Esophagus muscularis mucosa (tissue), 4 donors: ENCODE results near the gene IDH3A. TPM values are rescaled to one million over a fixed set of nuclear protein-coding genes. Genes with fewer than 3 reads are reported as not detected.

ENCODE experiments used
- DNase-seq: peaks from one replicate; pipeline ENCODE4 v3.0.0-alpha.2; 2017; ENCODE audit errors: extremely low spot score
- H3K27ac ChIP-seq, 4 donors: fragments of 200-600 bp; sonication (generic); replicated peaks in 1 of 4; 1 replicate in 3 of 4; 2 replicates in 1 of 4; pipeline ENCODE4 v1.5.1; 2016 to 2019; ENCODE audit warnings: mild to moderate bottlenecking in 1 of 4
- H3K27me3 ChIP-seq, 4 donors: fragments of 200-600 bp; sonication (generic); one replicate each; pipeline versions ENCODE4 v1.5.1 to v1.6.0; 2016 to 2019
- H3K36me3 ChIP-seq, 4 donors: fragments of 200-600 bp; sonication (generic); one replicate each; pipeline ENCODE4 v1.5.1; 2016 to 2019
- H3K4me1 ChIP-seq, 4 donors: fragments of 200-600 bp; sonication (generic); one replicate each; pipeline ENCODE4 v1.5.1; 2016 to 2019
- H3K4me3 ChIP-seq, 4 donors: fragments of 200-600 bp; sonication (generic); 1 replicate in 2 of 4; 2 replicates in 2 of 4; pipeline ENCODE4 v1.5.1; 2016 to 2019; ENCODE audit warnings: mild to moderate bottlenecking in 4 of 4, moderate library complexity in 1 of 4
- H3K9me3 ChIP-seq, 4 donors: fragments of 200-600 bp; sonication (generic); 1 replicate in 3 of 4; 2 replicates in 1 of 4; pipeline ENCODE4 v1.5.1; 2016 to 2019
- EP300 ChIP-seq: sonication (generic); formaldehyde crosslinking; IDR thresholded peaks from one replicate; pipeline ENCODE4 v1.6.1; 2017; ENCODE audit warnings: antibody characterized with exemption
- POLR2A ChIP-seq: fragments of 450-650 bp; IDR thresholded peaks from one replicate; pipeline ENCODE4 v1.6.1; 2017; ENCODE audit warnings: antibody characterized with exemption, moderate library complexity, mild to moderate bottlenecking, low read depth
- POLR2AphosphoS5 ChIP-seq, 2 donors: sonication (generic); formaldehyde crosslinking; IDR thresholded peaks; one replicate each; pipeline ENCODE4 v1.6.1; 2017; ENCODE audit warnings: antibody characterized with exemption in 2 of 2
- WGBS: methylation state at CpG from one replicate; pipeline ENCODE4 v1.1.5; 2018; 5-methylcytosine and 5-hydroxymethylcytosine counted together
- intact Hi-C: fragments of 100-400 bp; cut with DNase I; formaldehyde crosslinking; loops from one replicate; pipeline ENCODE4 v1.15.1; 2023
- total RNA-seq, 4 donors: library from RNA; depleted of rRNA; stranded (reverse); fragments of >200 nt; gene quantifications; one replicate each; pipeline versions ENCODE4 v1.1.0 to v1.2.1, GENCODE V29; 2016
- TF ChIP-seq, protein P1 (sequence below), 3 experiments: fragments of 200-600 bp in 2 of 3; fragments of 450-650 bp in 1 of 3; sonication (generic) in 2 of 3; IDR thresholded peaks; one replicate each; pipeline ENCODE4 v1.5.1; 2017 to 2019; ENCODE audit warnings: antibody characterized with exemption in 3 of 3, mild to moderate bottlenecking in 2 of 3, moderate library complexity in 1 of 3

IDH3A gene
- total RNA-seq, 4 donors from 2014 or later: 59.4 to 122 (median 78.1) TPM

DNA sequence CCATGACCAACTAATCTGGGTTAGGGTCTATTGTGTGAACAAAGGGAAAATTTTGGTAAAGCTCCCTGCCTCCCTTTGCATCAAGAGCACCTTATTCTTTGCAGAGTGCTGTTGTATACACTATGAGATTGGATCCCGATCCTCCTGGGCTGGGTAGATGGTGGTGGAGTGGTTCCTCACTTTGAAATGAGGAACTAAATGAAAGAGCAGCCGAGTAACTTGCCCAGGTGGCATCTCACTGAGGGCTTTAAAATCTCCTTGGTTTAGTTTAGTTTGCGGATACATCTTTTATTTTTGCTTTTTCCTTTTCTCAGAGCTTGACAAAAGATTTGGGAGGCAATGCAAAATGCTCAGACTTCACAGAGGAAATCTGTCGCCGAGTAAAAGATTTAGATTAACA is 19.4 kb downstream of the IDH3A start:
- no peak for DNase-seq
- Histone ChIP-seq H3K27me3 (no peaks in the 10 kb centered on the region), H3K27ac (no peak overlapping the region), H3K4me1 (peaks cover 0 to 4% (median 0%) of the 10 kb centered on the region in 4 donors), H3K9me3 (no peaks in the 10 kb centered on the region), H3K36me3 (peaks cover 75 to 100% (median 94%) of the 10 kb centered on the region in 4 donors), H3K4me3 (no peak overlapping the region)
- intact Hi-C loops: no loop called here
- 78% methylated on average over 5 of the region's 5 CpGs for WGBS
- TF ChIP-seq, protein P1, sequence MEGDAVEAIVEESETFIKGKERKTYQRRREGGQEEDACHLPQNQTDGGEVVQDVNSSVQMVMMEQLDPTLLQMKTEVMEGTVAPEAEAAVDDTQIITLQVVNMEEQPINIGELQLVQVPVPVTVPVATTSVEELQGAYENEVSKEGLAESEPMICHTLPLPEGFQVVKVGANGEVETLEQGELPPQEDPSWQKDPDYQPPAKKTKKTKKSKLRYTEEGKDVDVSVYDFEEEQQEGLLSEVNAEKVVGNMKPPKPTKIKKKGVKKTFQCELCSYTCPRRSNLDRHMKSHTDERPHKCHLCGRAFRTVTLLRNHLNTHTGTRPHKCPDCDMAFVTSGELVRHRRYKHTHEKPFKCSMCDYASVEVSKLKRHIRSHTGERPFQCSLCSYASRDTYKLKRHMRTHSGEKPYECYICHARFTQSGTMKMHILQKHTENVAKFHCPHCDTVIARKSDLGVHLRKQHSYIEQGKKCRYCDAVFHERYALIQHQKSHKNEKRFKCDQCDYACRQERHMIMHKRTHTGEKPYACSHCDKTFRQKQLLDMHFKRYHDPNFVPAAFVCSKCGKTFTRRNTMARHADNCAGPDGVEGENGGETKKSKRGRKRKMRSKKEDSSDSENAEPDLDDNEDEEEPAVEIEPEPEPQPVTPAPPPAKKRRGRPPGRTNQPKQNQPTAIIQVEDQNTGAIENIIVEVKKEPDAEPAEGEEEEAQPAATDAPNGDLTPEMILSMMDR (IDR thresholded peaks at IDR 0.05): no peak
- no peak for TF ChIP-seq POLR2A

DNA sequence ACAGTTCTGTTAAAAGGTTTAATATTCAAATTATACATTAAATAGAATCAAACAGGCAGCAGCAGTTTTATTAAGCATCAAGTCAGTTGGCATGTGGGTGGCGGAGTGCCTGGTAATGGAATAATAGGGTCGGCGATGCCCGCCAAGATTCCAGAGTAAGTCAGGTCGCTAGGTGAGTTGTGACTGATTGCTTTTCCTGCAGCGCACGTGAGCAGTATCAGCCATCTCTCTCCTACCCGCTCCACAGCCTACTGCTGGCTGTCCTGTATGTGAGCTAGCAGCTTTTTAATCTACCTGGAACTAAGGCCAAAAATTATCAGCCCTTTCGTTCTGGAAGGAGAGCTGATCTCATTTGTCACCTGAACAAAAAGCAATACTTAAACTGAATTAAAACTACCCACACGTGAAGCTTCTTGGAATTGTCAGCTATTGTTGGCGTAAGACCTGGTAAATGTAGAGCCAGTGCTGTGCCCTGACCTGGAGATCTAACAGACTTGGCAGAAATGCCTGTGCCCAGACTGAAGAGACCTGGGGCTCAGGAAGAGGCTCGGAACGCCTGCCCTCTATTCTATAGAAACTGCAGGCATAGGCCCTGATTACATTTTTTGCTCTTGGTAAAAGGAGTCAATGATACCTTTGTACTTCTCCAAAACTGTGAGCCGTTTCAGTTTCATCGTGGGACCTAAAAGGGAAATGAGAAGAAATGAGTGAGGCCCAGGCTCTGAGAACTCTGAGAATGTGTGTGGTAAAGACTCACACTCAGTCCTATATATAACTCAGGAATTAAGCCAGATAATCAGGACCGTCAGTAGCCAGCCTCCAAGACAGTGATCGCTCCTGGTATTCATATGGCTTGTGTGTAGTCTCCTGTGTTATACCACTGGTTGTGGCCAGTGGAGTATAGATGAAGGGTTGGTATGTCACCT is 21.9 kb downstream of the IDH3A start:
- intact Hi-C loops: no loop called here

DNA sequence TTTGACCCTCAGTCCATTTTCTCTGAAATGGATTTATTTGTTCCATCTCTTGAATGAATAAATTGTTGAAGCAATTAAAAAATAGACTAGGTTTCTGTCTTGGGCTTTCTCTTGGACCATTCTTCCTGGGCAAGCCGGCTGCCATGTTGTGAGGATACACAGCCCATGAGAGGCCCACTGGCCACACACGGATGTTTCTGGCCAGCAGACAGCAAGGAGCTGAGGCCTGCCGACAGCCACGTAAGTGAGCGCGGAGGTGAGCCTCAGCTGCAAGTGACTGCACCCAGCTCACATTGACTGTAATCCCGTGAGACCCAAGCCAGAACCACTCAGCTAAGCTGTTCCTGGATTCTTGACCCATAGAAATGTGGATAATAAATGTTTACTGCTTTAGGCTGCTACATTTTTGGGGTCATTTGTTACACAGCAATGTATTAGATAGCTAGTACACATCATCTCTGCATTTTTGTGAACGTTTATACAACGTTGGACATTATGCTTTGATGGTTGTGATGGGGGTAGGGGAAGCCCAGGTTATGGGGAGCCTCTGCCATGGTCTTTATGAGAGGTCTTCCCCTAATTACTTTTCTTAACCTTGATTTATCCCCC is 22.8 kb downstream of the IDH3A start:
- Histone ChIP-seq H3K36me3 (peaks cover 42 to 76% (median 67%) of the 10 kb centered on the region in 4 donors), H3K27ac (no peak overlapping the region), H3K4me3 (no peak overlapping the region), H3K27me3 (no peaks in the 10 kb centered on the region), H3K4me1 (peaks cover 0 to 4% (median 0%) of the 10 kb centered on the region in 4 donors), H3K9me3 (no peaks in the 10 kb centered on the region)
- TF ChIP-seq, protein P1 (IDR thresholded peaks at IDR 0.05): no peak
- TF ChIP-seq POLR2A (no peak), EP300 (no peak), POLR2AphosphoS5 (IDR thresholded peaks at IDR 0.05) (no peak)
- 98% methylated on average over 9 of the region's 9 CpGs for WGBS
- intact Hi-C loops: no loop called here
- no peak for DNase-seq

More for the DNA sequence above, 21.9 kb downstream of the IDH3A start:
- Histone ChIP-seq H3K4me3 (no peak overlapping the region), H3K27ac (no peak overlapping the region), H3K27me3 (no peaks in the 10 kb centered on the region), H3K9me3 (no peaks in the 10 kb centered on the region), H3K4me1 (peaks cover 0 to 4% (median 0%) of the 10 kb centered on the region in 4 donors), H3K36me3 (peaks cover 50 to 84% (median 76%) of the 10 kb centered on the region in 4 donors)
- TF ChIP-seq POLR2AphosphoS5 (IDR thresholded peaks at IDR 0.05) (no peak), POLR2A (no peak), EP300 (no peak)
- TF ChIP-seq, protein P1 (IDR thresholded peaks at IDR 0.05): no peak
- DNase-seq: no peak
- 84% methylated on average over 17 of the region's 17 CpGs for WGBS

DNA sequence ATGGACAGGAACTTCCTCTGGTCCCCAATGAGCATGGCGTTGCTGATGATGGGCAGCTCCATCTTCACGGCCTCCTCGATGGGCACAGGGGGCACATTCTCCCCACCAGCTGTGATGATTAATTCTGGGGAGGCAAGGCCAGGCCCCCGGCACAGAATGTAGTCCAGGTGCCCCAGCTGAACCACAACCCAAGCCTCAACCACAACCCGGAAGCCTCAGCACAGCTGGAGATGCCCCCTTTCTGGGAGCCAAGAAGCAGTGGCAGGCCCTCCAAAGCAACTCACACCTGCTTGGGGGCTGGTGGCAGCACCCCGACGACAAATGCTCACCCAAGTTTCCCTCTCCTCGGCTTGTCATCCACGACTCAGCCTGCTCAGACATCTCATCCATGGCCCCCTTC is 25.2 kb downstream of the IDH3A start:
- H3K9me3 ChIP-seq: no peaks in the 10 kb centered on the region
- no peaks in the 10 kb centered on the region for H3K27me3 ChIP-seq
- peaks cover 22 to 53% (median 43%) of the 10 kb centered on the region in 4 donors for H3K36me3 ChIP-seq
- no peak overlapping the region for H3K27ac ChIP-seq
- no peak overlapping the region for H3K4me3 ChIP-seq
- 65% methylated on average over 4 of the region's 9 CpGs for WGBS
- H3K4me1 ChIP-seq: peaks cover 0 to 4% (median 0%) of the 10 kb centered on the region in 4 donors
- intact Hi-C loops: no loop called here
- TF ChIP-seq POLR2AphosphoS5 (IDR thresholded peaks at IDR 0.05) (no peak), EP300 (no peak), POLR2A (no peak)
- TF ChIP-seq, protein P1 (IDR thresholded peaks at IDR 0.05): no peak
- no peak for DNase-seq
